ENCODE results near the gene CFAP161.

The CFAP161 gene

DNA sequence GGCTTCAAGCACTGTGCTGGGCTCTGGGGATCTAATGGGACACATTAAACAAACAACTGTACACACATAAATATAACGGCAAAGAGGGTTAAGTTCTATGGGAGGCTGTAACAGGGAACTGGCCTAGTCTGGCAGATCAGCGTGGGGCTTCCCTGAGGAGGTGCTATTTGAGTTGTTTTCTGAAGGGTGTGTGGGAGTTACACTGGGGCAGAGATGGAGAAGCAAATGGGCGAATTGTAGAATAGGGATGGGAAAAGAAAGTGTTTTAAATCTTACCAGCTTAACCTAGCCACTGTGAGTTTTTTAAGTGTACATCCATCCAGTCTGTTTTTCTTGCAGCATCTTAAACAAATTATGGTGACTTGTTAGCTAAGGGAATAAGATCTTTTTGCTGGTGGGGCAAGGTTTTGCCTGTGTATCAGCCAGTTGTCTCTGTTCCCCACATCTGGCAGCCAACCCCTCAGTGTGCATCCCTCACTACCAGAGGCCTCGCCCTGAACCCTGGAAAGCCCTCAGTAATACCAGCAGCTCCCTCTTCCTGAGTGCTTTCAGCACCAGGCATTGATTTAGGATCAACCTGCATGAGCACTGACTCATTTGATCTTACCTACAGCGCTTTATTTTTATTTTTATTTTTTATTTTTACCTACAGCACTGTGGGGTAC lies 51.7 kb downstream of the CFAP161 start:
- DNase-seq = no peak

DNA sequence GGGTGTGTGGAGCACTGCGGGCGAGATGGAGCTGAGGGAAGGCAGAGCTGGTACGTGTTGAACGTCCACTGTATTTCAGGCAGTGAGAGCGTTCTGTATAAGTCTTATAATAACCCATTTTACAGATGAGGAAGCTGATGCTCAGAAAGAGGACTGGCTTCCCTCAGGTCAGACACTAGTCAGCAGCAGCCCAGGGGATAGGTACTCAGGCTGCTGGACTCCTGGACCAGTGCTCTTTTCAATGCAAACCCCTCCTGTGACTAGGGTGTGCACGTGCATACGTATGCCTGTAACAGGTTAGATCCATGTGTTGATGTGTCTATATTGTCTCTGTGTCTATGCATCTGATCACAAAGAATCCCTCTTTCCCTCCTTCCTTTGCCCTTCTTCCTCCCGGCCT lies 54.3 kb downstream of the CFAP161 start:
- DNase-seq = no peak

DNA sequence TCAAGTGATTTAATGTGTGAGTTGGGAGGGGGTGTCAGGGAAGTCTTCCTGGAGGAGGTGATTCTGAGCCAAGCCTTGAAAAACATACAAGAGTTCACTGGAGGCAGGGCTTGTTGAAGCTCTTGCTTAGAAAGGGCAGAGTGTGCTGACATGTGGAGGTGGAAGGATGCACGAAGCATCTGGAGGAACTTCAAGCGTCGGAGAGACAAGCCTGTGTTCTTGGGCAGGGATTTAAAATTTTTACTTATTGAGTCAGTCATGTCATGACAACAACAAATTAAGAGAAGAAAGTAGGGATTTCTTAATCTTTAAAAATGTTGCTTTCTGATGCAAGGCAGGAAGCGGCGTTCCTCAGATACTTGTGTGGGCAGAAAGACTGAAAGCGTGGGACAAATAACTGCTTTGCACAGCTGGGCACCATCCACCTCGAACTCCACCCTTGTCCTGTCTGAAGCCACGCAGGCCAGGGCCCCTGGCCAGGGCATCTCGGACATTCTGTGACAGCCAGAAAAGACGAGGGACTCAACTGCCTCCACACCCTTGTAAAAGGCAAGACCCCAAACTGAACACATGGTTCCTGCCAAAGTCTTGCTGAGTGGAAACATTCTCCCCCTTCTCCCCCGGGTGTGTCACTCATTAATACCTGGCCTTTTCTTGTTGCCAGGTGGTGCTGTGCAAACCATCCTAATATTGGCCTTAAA lies 55.7 kb downstream of the CFAP161 start:
- no peak for DNase-seq

DNA sequence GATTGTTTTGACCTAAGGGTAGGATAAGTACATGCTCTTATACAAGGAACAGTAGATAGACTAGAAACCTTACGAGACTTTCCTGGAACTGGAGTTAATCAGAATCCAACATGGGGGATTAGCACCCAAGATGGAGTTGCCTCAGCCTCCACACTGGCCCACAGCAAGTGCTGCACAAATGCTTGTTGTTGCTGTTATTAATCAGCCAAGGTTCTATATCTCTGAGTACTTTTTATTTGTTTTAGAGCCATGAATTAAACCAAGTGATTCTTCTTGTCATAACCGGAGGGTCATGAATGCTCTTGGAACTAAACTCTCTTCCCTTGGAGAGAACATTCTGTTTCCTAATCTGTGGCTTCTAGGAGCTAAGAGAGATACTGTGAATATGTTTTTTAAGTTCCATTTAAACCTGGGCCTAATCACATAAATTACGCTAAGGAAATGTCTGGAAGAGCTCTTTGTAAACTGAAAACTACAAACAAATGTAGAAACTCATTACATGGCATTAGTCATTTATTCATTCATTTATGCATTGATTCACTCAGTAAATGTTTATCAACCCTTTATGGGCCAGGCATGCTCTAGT lies 56.9 kb downstream of the CFAP161 start:
- no peak for DNase-seq

DNA sequence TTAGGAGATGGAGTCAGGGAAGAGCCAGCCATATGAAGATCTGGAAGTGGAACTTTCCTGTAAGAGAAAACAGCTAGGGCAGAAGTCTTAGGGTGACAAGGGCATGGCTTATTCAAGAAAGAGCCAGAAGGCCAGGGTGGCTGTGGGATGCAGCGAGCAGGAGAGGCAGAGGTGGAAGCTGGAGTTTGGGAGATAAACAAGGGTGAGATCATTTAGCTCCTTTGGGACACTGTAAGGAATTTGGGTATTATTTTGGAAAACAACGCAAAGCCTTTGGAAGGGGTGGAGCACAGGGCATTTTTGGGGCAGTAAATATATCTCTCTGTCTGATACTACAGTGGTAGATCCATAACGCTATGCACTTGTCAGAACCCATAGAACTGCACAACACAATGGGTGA lies 57.6 kb downstream of the CFAP161 start:
- no peak for DNase-seq

DNA sequence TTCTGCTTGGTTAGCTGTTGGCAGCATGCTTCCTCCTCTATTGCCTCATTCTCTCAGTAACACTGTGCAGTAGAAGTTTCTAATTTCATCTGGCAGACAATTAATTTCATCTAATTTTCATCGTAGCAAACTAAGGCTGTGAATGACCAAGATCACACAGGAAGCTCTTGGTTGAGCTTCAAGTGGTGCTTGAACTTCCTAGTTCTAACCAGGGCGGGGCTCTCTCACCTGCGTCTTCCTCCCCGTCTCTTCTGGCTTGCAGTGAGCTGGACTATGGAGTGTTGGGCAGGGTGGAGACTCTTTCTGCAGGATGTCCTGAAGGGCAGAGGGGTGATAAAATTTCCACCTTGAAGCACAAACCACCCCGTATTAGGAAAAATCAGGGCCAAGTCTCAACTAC lies 60.7 kb downstream of the CFAP161 start:
- peak; percentile 17 for DNase-seq

DNA sequence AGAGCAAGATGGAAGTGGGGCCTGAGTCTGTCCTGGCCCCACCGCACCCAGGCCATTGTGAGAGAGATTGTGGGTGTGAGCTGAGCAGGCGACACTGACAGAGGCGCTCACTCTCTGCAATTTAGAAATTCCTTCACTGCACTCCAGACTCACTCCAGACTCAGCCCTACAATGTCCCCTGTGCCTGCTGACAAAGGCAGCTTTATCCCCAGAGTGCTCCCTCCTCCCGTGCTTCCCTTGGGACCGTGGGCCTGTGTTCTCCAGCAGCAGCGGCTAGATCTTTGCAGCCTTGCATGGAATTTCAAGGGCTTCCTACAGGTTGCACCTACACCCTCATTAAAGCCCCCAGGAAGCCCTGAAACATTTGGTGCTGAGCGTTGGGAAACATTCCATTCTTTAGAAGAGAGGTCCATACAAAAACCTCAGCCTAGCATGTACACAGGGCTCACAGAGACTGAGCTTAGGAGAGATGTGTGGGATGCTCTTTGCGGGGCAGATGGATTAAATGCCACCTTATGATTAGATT lies 61.3 kb downstream of the CFAP161 start:
- DNase-seq = no peak

DNA sequence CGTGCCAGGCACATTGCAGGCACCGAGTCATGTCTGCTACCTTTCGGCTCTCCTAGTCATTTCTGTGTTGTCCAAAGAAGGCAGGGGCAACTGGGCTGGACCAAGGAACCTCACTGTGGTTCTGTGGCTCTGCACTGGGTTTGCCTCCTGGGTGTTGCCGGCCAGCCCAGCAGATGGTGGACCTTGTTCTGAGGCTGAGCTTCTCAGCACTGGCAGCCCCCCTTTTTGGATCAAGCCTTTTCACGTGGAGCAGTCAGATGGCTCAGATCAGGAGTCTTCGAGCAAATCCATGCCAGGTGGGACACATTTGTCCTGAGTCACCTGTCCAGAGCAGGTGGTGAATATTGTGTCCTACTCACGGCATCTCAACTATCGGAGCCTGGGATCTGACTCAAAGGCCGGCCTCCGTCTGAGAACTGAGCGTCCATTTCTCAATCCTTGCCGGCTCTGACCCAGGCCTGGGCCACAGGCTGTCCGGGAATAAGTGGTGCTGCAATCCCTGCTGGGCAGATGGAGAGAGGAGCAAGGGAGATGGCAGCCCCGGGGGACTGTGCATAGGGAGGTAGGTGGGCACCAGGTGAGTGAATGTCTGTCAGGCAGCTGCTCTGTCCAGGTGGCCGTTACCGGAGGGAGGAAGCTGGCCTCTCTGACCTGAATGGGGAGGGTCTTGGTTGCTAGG lies 62.6 kb downstream of the CFAP161 start, which contains the start of gene IL16:
IL16 (plus strand) TSS at position 304 of the 679 bp plus-strand sequence. CDS start 28,521 bp downstream, outside the sequence.
- no peak for DNase-seq

DNA sequence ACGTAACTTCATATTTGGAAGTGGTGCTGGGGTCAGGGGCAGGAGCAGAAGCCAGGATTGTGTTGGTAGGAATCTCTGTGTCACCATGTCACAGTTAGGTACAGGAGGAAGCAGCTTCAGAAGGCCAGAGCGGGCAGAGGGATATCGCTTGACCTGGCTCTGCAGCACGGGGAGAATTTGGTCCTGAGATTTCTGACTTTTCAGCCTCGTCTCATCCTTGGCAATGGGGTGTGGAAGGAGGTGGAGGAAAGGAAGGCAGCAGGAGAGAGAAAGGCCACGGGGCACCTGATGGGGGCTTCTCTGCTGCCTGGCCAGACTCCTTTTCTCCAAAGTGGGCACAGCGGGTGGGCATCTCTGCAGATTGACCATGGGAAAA lies 63.2 kb downstream of the CFAP161 start:
- DNase-seq = no peak

DNA sequence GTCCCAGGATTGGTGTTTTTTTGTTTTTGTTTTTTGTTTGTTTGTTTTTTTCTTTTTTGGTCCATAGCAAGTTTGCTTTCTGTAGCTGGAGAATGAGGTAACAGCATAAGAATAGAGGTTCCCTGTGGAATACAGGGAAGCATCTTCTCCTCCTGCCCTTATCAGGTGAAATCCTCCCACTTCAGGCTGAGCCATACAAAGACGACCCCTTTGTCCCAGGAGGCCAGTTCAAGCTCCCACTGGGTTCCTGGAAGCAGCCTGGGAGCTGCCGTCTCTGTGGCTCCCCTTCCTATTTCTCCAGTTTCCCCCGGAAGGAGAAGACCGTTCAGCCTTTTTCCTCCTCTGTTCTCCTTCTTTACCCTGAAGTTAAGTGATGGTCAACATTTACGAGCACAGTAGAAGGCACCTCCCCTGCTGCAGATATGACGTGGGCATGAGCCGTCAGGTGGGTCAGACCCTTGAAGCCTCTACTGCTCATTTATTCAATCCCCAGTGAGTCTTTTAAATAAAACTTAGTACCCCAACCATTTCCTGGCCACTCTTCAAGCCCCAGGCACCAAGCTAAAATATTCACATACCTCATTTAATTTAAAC lies 63.7 kb downstream of the CFAP161 start:
- DNase-seq = no peak
